HG03354 (cell line): ENCODE measurements around the gene RNF146.

Experiments used
- ATAC-seq: cut with Tn5 transposase; IDR thresholded peaks from one replicate; pipeline ENCODE4 v1.9.1; 2021; ENCODE audit warnings: mild to moderate bottlenecking; ENCODE audit not compliant: unreplicated experiment, poor library complexity, severe bottlenecking

Gene RNF146

DNA sequence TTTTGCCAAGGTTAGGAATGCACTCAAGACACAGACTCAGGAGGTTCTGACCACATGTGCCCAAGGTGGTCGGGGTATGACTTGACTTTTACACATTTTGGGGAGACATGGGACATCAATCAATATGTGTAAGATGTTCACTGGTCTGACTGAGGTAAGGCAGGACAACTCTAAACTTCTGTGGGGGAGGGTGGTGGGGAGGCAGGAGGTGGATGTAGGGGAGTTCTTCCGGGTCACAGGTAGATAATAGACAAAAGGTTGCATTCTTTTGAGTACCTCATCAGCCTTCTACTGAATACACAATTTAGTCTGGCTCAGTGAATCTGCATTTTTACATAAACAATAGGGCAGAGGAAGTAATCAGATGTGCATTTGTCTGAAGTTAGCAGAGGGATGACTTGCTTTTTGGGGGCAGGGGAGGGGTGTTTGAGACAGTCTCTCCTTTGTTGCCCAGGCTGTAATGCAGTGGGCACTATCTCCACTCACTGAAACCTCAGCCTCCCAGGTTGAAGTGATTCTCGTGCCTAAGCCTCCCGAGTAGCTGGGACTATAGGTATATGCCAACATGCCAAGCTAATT is 65.8 kb downstream of the RNF146 start:
- ATAC-seq: no peak
